Peyer's patch (tissue), 4 donors: ENCODE results near the gene PLAGL2.

Experiments
- POLR2A ChIP-seq, 2 donors: fragments of 450-650 bp; IDR thresholded peaks; one replicate each; pipeline ENCODE4 v1.5.1; 2017; ENCODE audit warnings: antibody characterized with exemption in 2 of 2, mild to moderate bottlenecking in 2 of 2, moderate library complexity in 2 of 2
- TF ChIP-seq, protein P1 (sequence below), 6 experiments: fragments of 450-650 bp in 4 of 6; fragments of 200-600 bp in 2 of 6; sonication (generic) in 1 of 6; IDR thresholded peaks; one replicate each; pipeline ENCODE4 v1.5.1; 2017 to 2019; ENCODE audit warnings: antibody characterized with exemption in 6 of 6, mild to moderate bottlenecking in 3 of 6, moderate library complexity in 1 of 6

DNA sequence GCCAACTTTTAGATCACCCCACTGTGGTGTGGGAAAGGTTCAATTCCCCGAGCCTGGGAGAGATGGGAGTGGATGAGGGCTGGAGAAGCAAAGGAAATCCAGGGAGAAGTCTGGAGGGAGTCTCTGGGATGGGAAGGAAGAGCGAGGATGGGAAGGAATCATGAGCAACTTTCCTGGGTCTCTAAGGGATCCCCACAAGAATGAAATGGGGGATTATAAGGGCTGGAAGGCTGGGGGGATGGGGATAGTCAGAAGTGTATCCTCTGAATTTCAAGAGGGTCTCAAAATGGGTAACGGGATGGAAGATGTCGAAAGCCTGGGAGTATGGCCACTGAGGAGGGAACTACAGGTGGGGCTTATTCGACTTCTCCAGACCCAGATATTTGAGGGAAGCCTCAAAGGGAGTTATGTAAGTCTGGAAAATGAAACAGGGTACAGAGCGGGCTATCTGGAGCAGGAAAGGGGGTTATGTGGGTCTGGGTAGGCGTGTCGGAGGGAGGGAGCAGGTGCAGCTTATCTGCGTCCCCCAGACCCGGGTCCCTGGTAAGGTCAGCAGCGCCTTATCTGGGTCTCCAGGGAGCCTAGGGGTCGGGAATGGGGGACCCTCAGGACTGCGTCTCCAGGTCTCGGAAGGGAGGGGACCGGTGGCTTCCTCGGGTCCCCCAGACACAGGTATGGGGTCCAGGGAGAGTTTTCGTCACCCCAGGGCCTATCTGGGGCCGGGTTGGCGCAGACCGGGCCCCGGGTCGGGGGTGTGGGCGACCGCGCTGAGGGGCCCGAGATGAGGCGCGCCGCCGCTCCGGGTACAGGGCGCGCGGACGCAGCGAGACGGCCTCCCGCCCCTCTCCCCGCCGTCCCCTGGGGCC, 550 bp downstream of the PLAGL2 start:
- TF ChIP-seq, protein P1, sequence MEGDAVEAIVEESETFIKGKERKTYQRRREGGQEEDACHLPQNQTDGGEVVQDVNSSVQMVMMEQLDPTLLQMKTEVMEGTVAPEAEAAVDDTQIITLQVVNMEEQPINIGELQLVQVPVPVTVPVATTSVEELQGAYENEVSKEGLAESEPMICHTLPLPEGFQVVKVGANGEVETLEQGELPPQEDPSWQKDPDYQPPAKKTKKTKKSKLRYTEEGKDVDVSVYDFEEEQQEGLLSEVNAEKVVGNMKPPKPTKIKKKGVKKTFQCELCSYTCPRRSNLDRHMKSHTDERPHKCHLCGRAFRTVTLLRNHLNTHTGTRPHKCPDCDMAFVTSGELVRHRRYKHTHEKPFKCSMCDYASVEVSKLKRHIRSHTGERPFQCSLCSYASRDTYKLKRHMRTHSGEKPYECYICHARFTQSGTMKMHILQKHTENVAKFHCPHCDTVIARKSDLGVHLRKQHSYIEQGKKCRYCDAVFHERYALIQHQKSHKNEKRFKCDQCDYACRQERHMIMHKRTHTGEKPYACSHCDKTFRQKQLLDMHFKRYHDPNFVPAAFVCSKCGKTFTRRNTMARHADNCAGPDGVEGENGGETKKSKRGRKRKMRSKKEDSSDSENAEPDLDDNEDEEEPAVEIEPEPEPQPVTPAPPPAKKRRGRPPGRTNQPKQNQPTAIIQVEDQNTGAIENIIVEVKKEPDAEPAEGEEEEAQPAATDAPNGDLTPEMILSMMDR (IDR thresholded peaks at IDR 0.05) = no peak
- no peak for TF ChIP-seq POLR2A (IDR thresholded peaks at IDR 0.05)
